ENCODE data around the gene SHF. TPM values are rescaled to one million over a fixed set of nuclear protein-coding genes. Genes with fewer than 3 reads are reported as not detected.

SHF gene
- total RNA-seq, 3 donors from 2014 or later = 5.0 to 9.7 (median 9.5) TPM

- TF ChIP-seq POLR2A (IDR thresholded peaks at IDR 0.05) (no peak), POLR2AphosphoS5 (IDR thresholded peaks at IDR 0.05) (no peak)
- TF ChIP-seq, protein P1, sequence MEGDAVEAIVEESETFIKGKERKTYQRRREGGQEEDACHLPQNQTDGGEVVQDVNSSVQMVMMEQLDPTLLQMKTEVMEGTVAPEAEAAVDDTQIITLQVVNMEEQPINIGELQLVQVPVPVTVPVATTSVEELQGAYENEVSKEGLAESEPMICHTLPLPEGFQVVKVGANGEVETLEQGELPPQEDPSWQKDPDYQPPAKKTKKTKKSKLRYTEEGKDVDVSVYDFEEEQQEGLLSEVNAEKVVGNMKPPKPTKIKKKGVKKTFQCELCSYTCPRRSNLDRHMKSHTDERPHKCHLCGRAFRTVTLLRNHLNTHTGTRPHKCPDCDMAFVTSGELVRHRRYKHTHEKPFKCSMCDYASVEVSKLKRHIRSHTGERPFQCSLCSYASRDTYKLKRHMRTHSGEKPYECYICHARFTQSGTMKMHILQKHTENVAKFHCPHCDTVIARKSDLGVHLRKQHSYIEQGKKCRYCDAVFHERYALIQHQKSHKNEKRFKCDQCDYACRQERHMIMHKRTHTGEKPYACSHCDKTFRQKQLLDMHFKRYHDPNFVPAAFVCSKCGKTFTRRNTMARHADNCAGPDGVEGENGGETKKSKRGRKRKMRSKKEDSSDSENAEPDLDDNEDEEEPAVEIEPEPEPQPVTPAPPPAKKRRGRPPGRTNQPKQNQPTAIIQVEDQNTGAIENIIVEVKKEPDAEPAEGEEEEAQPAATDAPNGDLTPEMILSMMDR (IDR thresholded peaks at IDR 0.05) = peak; percentile 29 to 89 (median 79)
- Histone ChIP-seq H3K9me3 (no peaks in the 10 kb centered on the region), H3K27ac (peak overlapping the region; percentile 58 to 69), H3K4me3 (no peak overlapping the region), H3K4me1 (no peaks in the 10 kb centered on the region), H3K27me3 (no peaks in the 10 kb centered on the region), H3K36me3 (no peaks in the 10 kb centered on the region)
- peak in 1 of 2 donors; percentile 79 for DNase-seq (ENCODE audit: low spot score in 2 of 2)
- intact Hi-C loops (cut with DNase I; ENCODE audit: low total_unique reads) = no loop called here
Measured at GRCh38 chr15:45162771-45163507, 24.8 kb downstream of the SHF start.

DNA sequence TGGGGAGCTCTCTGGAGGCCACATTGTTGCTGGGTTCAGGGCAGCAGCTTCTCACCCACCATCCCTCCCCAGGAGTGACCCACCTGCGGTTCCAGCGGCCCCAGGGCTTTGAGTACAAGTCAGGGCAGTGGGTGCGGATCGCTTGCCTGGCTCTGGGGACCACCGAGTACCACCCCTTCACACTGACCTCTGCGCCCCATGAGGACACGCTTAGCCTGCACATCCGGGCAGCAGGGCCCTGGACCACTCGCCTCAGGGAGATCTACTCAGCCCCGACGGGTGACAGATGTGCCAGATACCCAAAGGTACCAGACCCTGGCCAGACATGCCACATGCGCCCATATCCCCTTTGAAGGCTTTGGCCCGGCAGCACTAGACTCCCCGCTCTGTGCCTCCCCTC is 26.1 kb downstream of the SHF start:
- Histone ChIP-seq H3K27me3 (no peaks in the 10 kb centered on the region), H3K4me3 (no peak overlapping the region), H3K9me3 (no peaks in the 10 kb centered on the region), H3K36me3 (no peaks in the 10 kb centered on the region), H3K4me1 (no peaks in the 10 kb centered on the region), H3K27ac (peak overlapping the region; percentile 58 to 69)
- no peak for DNase-seq (ENCODE audit: low spot score in 2 of 2)
- intact Hi-C loops (cut with DNase I; ENCODE audit: low total_unique reads) = no loop called here
- TF ChIP-seq, protein P1 (IDR thresholded peaks at IDR 0.05) = no peak
- no peak for TF ChIP-seq POLR2AphosphoS5 (IDR thresholded peaks at IDR 0.05)
- no peak for TF ChIP-seq POLR2A (IDR thresholded peaks at IDR 0.05)

DNA sequence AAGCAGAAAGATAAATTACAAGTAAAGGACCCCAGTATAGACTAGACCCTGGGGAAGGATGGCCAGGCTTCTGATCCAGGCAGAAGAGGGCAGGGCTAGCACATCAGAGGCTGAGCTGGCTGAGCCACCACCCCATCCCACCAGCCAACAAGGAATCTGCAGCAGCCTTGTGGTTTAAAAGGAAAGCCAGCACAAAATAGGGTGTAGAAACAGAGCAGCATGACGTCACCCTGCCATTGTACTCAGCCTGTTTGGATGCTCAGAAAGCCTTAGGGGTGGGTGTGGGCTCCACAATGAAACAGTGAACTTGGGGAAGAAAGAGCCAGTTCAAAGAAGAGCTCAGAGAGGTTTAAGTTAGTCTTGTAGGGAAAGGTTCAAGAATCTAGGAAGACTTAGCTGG is 29.8 kb downstream of the SHF start:
- Histone ChIP-seq H3K27ac (no peak overlapping the region), H3K4me1 (no peaks in the 10 kb centered on the region), H3K27me3 (no peaks in the 10 kb centered on the region), H3K4me3 (no peak overlapping the region), H3K9me3 (no peaks in the 10 kb centered on the region), H3K36me3 (no peaks in the 10 kb centered on the region)
- intact Hi-C loops (cut with DNase I; ENCODE audit: low total_unique reads) = no loop called here
- TF ChIP-seq POLR2A (IDR thresholded peaks at IDR 0.05) (no peak), POLR2AphosphoS5 (IDR thresholded peaks at IDR 0.05) (no peak)
- TF ChIP-seq, protein P1 (IDR thresholded peaks at IDR 0.05) = no peak
- no peak for DNase-seq (ENCODE audit: low spot score in 2 of 2)

DNA sequence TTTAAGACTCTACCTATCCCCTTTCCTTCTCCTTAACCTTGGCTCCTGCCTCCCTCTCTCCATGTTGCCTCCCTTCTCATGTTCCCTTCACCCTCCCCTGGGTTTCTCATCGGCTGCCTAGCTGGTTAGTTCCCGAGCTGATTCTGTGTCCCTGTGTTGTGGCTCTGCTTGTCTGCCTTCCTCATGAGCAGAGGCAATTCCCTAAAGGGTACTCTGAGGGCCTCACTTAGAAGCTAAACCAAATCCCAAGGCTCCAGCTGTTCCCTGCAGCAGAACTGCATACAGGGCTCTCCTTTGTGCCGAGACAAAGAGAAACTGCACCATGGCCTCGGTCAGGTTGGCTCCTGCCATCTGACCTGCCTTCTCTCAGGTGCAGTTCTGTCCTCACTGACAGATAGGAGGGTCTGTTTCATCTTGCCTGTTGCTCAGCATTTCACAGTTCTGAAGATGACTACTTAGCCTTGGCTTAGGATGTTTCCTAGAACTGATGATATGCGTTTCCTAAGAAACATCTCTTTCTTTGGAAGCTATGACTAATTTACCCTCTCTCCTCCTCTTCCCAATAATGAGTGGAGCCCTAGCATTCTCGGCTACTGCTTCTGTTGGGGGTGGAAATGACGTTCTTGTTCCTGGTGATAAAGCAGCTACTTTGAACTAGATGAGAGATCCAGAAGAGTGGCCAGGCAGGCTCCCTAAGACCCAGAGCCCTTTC is 30.9 kb downstream of the SHF start:
- H3K36me3 ChIP-seq = no peaks in the 10 kb centered on the region
- H3K9me3 ChIP-seq = no peaks in the 10 kb centered on the region
- intact Hi-C loops (cut with DNase I; ENCODE audit: low total_unique reads) = no loop called here
- TF ChIP-seq POLR2AphosphoS5 (IDR thresholded peaks at IDR 0.05) (no peak), POLR2A (IDR thresholded peaks at IDR 0.05) (no peak)
- TF ChIP-seq, protein P1 (IDR thresholded peaks at IDR 0.05) = no peak
- no peaks in the 10 kb centered on the region for H3K4me1 ChIP-seq
- H3K27me3 ChIP-seq = no peaks in the 10 kb centered on the region
- no peak overlapping the region for H3K4me3 ChIP-seq
- H3K27ac ChIP-seq = no peak overlapping the region
- no peak for DNase-seq (ENCODE audit: low spot score in 2 of 2)

- Histone ChIP-seq H3K4me1 (no peaks in the 10 kb centered on the region), H3K9me3 (no peaks in the 10 kb centered on the region), H3K27ac (no peak overlapping the region), H3K27me3 (no peaks in the 10 kb centered on the region), H3K4me3 (no peak overlapping the region), H3K36me3 (no peaks in the 10 kb centered on the region)
- TF ChIP-seq, protein P1 (IDR thresholded peaks at IDR 0.05) = no peak
- TF ChIP-seq POLR2A (IDR thresholded peaks at IDR 0.05) (no peak), POLR2AphosphoS5 (IDR thresholded peaks at IDR 0.05) (no peak)
- no peak for DNase-seq (ENCODE audit: low spot score in 2 of 2)
- intact Hi-C loops (cut with DNase I; ENCODE audit: low total_unique reads) = no loop called here
Measured at GRCh38 chr15:45155739-45156138, 32.0 kb downstream of the SHF start.
